HCT116 (cell line): ENCODE results near the gene TRNAU1AP.

Experiments used
- CEBPB ChIP-seq: IDR thresholded peaks from 2 replicates; pipeline ENCODE4 v1.6.1; 2012; ENCODE audit warnings: low read depth
- EZH2 ChIP-seq: fragments of 200-600 bp; sonication (generic); IDR thresholded peaks from 2 replicates; pipeline ENCODE4 v1.6.1; 2017; ENCODE audit warnings: antibody characterized with exemption, mixed run types
- EZH2phosphoT487 ChIP-seq: fragments of 200-600 bp; IDR thresholded peaks from 2 replicates; pipeline ENCODE4 v1.6.1; 2018; ENCODE audit warnings: antibody characterized with exemption, borderline replicate concordance
- SIN3A ChIP-seq: IDR thresholded peaks from 2 replicates; pipeline ENCODE4 v1.6.1; 2012; ENCODE audit warnings: low read depth
- SRF ChIP-seq: IDR thresholded peaks from 2 replicates; pipeline ENCODE4 v1.6.1; 2012; ENCODE audit warnings: low read depth
- TCF7L2 ChIP-seq: IDR thresholded peaks from 2 replicates; pipeline ENCODE4 v1.7.0; 2011; ENCODE audit warnings: borderline replicate concordance, inconsistent platforms; ENCODE audit not compliant: insufficient read depth, insufficient read length; ENCODE audit errors: extremely low read depth
- TF ChIP-seq, protein P1 (sequence below), 3 experiments: fragments of 200-600 bp in 1 of 3; sonication (generic) in 1 of 3; IDR thresholded peaks in 2 of 3; conservative IDR thresholded peaks in 1 of 3; 2 replicates each; pipeline ENCODE4 v1.5.1; 2012 to 2017; ENCODE audit warnings: low read depth in 2 of 3, low read length in 2 of 3, antibody characterized with exemption in 1 of 3, borderline replicate concordance in 1 of 3, control low read depth in 1 of 3, mild to moderate bottlenecking in 1 of 3, mixed read lengths in 1 of 3, mixed run types in 1 of 3, moderate library complexity in 1 of 3; ENCODE audit not compliant: insufficient read depth in 1 of 3
- TF ChIP-seq, protein P2 (sequence below): IDR thresholded peaks from 2 replicates; pipeline ENCODE4 v1.6.1; 2012; ENCODE audit warnings: low read depth
- TF ChIP-seq, protein P3 (sequence below): IDR thresholded peaks from 2 replicates; pipeline ENCODE4 v1.6.1; 2012

DNA sequence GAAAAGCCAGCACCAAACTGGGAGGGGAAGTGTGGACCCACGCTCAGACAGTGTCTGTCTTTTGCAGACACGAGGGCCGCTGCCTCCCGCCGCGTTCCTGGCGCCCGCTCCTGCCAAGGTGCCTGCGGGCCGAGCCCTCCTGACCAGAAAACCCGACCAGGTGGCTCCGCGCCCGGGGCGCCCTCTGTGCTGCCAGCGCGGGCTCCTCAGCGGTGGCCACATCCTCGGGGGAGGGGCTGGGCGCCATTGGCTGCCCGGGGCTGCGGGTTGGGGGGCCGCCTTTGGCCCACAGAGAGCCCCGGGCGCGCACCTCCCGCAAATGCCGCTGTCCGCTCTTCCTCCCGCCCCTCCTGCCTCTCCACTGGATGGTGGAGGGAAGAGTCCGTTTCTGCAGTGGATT, 22.4 kb upstream of the TRNAU1AP start:
- TF ChIP-seq TCF7L2 = no peak
- TF ChIP-seq SRF = no peak
- TF ChIP-seq, protein P1, sequence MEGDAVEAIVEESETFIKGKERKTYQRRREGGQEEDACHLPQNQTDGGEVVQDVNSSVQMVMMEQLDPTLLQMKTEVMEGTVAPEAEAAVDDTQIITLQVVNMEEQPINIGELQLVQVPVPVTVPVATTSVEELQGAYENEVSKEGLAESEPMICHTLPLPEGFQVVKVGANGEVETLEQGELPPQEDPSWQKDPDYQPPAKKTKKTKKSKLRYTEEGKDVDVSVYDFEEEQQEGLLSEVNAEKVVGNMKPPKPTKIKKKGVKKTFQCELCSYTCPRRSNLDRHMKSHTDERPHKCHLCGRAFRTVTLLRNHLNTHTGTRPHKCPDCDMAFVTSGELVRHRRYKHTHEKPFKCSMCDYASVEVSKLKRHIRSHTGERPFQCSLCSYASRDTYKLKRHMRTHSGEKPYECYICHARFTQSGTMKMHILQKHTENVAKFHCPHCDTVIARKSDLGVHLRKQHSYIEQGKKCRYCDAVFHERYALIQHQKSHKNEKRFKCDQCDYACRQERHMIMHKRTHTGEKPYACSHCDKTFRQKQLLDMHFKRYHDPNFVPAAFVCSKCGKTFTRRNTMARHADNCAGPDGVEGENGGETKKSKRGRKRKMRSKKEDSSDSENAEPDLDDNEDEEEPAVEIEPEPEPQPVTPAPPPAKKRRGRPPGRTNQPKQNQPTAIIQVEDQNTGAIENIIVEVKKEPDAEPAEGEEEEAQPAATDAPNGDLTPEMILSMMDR (IDR thresholded peaks at IDR 0.05 in 2 of 3, conservative IDR thresholded peaks at IDR 0.05 in 1 of 3; ENCODE audit: borderline replicate concordance in 1 of 3, insufficient read depth in 1 of 3, low read depth in 2 of 3, low read length in 2 of 3) = no peak
- TF ChIP-seq EZH2 = no peak
- no peak for TF ChIP-seq EZH2phosphoT487
- TF ChIP-seq, protein P2, sequence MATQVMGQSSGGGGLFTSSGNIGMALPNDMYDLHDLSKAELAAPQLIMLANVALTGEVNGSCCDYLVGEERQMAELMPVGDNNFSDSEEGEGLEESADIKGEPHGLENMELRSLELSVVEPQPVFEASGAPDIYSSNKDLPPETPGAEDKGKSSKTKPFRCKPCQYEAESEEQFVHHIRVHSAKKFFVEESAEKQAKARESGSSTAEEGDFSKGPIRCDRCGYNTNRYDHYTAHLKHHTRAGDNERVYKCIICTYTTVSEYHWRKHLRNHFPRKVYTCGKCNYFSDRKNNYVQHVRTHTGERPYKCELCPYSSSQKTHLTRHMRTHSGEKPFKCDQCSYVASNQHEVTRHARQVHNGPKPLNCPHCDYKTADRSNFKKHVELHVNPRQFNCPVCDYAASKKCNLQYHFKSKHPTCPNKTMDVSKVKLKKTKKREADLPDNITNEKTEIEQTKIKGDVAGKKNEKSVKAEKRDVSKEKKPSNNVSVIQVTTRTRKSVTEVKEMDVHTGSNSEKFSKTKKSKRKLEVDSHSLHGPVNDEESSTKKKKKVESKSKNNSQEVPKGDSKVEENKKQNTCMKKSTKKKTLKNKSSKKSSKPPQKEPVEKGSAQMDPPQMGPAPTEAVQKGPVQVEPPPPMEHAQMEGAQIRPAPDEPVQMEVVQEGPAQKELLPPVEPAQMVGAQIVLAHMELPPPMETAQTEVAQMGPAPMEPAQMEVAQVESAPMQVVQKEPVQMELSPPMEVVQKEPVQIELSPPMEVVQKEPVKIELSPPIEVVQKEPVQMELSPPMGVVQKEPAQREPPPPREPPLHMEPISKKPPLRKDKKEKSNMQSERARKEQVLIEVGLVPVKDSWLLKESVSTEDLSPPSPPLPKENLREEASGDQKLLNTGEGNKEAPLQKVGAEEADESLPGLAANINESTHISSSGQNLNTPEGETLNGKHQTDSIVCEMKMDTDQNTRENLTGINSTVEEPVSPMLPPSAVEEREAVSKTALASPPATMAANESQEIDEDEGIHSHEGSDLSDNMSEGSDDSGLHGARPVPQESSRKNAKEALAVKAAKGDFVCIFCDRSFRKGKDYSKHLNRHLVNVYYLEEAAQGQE = no peak
- no peak for TF ChIP-seq CEBPB
- TF ChIP-seq, protein P3, sequence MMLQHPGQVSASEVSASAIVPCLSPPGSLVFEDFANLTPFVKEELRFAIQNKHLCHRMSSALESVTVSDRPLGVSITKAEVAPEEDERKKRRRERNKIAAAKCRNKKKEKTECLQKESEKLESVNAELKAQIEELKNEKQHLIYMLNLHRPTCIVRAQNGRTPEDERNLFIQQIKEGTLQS = no peak
- TF ChIP-seq SIN3A = no peak
